D341Med (cell line): Measurements from ENCODE around the gene STX18.
A peak's percentile ranks its signal among the peaks of the same experiment; 100 is the strongest.
"Not testable (repeated sequence)": the region's sequence is repeated elsewhere in the genome, so short reads cannot be mapped to it uniquely, and the experiment has no call there.

ENCODE experiments used
- DNase-seq: peaks from one replicate; pipeline ENCODE4 v3.0.0; 2012; ENCODE audit warnings: low spot score

Gene STX18

DNA sequence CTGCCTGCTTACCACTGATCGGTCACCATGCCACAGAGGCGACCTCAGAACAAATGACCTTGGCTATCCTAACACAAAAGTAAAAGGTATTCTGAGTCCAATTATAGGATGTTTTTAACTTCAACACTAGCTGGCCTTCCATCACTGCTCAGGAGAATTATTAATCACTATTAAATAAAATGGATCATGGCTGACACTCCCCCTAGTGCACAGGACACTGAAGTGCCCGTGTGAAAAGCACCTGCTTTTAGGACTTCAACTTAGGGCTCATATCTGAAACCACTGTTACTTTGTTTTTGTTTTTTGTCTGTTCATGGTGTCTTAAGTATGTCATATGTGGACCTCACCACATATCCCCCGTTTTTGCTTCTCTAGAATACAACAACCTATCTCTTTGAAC is 33.9 kb downstream of the STX18 start:
- DNase-seq: peak; percentile 59

DNA sequence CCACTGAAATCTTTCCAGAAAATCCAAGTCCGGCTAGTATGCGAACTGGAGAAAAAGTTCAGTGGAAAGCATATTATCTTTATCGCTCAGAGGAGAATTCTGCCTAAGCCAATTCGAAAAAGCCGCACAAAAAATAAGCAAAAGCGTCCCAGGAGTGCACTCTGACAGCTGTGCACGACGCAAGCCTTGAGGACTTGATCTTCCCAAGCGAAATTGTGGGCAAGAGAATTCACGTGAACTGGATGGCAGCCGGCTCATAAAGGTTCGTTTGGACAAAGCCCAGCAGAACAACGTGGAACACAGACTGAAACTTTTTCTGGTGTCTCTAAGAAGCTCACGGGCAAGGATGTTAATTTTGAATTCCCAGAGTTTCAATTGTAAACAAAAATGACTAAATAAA is 34.4 kb downstream of the STX18 start:
- no peak for DNase-seq

DNA sequence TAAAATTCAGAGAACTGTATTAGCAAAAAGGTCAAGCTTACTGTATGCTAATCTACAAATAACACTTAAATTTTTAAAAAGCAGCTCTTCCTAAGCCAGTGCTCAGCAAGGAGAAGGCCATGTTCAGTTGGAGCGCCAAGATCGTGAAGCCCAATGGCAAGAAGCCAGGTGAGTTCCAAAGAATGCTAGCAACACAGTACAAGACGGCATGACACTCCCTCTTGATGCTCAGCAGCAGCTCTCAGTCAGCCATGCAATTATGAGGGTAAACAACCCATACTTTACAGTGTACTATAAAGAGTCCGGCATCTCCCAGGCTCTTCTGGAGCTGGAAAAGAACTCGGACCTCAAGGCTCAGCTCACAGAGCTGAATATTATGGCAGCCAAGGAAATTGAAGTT is 34.9 kb downstream of the STX18 start:
- DNase-seq: no peak

DNA sequence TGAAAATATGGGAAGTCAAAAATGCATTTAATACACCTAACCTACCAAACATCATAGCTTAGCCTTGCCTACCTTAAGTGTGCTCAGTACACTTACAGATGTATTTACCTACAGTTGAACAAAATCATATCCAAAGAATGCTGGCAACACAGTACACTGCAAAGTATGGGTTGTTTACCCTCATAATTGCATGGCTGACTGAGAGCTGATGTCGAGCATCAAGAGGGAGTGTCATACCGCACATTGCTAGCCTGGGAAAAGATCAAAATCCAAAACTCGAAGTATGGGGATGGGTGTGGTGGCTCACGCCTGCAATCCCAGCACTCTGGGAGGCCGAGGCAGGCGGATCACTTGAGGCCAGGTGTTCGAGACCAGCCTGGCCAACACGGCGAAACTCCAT is 36.6 kb downstream of the STX18 start:
- DNase-seq: not testable (repeated sequence)

DNA sequence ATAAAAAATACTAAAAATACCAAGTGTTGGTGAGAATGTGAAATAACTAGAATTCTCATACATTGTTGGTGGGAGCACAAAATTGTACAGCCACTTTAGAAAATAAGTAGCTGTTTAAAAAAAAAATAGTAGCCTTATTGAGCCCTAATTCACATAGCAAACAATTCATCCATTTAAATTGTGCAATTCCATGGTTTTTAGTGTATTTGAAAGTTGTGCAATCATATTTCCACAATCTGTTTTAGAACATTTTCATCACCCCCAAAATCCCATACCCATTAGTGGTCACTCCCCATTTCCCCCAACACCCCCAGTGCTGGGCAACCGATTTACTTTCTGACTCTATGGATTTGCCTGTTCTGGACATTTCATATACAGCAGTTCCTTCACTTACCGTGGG is 37.1 kb downstream of the STX18 start:
- no peak for DNase-seq

DNA sequence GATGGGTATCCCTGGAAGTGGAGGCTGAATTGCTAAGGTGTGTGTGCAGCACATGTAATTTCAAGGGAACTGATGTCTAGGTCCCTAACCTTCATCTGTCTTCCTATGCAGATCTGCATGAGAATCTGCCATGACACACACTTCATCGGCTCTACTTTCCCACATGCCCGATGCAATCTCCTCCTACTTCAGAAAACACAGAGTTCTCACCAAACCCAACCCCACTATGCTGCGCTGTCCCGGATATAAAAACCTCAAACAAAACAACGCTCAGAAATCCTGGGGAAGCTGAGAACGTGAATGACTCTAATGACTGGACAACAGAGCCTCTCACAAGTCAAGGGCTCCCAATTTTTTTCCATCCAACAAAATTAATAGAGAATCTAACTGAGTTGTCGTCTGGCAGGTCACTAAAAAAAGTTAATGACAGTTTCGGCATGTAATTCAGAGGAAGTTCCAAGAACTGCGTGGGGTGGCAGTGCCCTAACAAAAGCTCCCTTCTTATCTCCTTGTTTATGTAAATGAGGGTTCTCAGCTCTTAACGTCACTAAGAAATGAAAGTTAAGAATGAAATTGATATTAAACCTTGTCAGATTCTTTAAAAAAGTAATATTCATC is 39.0 kb downstream of the STX18 start:
- no peak for DNase-seq

GRCh38 chr4:4501679-4502078 is 40.2 kb downstream of the STX18 start:
- DNase-seq: no peak

GRCh38 chr4:4499438-4500123 is 42.3 kb downstream of the STX18 start:
- DNase-seq: no peak

DNA sequence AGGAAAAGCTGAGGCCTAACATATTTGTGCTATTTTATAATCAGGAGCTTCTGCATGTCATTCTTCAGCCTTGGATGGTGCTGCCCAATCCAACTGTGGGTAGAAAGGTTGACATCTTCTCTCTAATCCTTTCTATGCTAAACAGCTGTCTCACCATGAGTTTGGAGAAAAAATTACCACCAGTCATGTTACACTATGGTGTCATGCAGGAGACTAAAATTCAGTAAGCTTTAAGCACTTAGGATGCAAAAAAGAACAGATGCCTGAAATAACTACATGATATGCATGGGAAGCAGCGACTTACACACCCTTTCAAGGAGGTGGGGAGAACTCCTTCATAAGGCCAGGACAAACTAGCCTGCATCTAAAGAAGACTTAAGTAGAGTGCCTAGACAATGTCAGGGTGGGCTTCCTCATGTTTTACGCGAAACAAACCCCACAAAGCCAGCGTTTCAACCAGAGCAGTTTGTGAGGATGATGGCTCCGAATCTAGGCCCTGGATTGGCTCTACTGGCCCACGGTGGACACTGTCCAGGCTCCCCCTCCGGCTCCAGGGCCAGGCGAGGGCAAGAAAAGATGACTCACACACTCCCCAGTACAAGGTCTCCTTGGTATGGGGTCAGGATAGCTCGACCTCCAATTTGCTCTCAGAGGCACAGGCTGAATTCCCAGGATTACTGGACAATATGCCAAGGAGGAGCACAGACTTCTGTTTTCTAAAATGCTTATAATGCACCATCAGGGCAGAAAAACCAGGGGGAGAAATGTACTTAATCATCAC is 45.1 kb downstream of the STX18 start:
- no peak for DNase-seq

DNA sequence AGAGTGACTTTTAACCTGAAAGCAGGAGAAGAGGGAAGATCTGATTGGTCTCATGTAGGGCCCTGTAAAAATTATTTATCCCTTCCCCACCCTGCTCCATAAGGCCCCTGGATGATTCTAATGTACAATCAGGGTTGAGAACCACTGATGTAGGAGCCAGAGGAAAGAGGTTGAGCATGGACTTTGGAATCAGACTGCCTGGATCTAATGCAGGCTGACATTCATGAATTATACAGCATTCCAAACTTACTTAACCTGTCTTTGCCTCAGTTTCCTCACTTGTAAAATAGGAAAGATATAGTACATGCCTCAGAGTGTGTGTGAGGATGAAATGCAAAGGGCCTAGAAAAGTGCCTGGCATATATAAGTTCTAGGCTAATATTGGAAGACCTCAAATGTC is 47.0 kb downstream of the STX18 start:
- no peak for DNase-seq

GRCh38 chr4:4492161-4492847 is 49.5 kb downstream of the STX18 start:
- no peak for DNase-seq

DNA sequence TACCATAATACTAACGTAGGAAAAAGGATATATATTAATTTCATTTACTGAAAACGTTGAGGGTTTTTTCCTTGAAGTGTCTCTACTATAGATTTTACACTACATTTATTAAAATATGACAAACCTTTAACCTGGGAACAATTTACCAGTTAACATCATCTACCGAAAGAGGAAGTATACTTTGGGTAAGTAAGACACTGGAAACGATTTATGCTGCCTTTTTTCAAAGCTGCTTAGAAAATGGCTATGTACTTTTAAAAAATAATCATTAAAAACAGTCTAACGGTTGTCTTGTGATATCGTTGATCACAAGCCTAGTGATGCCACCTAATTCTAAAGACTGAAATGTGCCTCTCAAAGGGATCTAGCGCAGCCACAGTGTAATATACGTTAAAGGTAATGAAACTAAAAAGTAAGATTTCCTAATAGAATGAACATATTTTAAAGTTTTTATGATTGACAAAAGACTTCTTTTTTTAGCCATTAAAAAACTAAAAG is 50.4 kb downstream of the STX18 start:
- DNase-seq: no peak

DNA sequence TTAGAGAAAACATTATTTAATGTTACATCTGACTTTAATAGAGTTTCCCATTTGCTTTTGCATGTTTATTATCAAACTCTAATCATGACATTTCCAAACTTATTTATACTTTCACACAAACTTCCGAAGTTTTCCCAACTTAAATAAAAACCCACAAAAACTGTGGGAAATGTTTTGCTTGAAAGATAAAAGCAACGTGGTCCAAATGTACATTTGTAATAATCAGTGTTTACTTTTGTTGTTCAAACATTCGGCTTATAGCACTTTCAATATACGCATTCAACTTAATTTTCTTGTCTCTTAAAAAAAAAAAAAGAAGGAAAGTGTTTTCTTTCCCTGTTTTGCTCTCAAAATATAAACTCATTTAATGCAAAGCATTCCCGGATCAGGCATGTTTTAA is 51.0 kb downstream of the STX18 start:
- DNase-seq: no peak

GRCh38 chr4:4490041-4490440 is 51.8 kb downstream of the STX18 start:
- DNase-seq: no peak

DNA sequence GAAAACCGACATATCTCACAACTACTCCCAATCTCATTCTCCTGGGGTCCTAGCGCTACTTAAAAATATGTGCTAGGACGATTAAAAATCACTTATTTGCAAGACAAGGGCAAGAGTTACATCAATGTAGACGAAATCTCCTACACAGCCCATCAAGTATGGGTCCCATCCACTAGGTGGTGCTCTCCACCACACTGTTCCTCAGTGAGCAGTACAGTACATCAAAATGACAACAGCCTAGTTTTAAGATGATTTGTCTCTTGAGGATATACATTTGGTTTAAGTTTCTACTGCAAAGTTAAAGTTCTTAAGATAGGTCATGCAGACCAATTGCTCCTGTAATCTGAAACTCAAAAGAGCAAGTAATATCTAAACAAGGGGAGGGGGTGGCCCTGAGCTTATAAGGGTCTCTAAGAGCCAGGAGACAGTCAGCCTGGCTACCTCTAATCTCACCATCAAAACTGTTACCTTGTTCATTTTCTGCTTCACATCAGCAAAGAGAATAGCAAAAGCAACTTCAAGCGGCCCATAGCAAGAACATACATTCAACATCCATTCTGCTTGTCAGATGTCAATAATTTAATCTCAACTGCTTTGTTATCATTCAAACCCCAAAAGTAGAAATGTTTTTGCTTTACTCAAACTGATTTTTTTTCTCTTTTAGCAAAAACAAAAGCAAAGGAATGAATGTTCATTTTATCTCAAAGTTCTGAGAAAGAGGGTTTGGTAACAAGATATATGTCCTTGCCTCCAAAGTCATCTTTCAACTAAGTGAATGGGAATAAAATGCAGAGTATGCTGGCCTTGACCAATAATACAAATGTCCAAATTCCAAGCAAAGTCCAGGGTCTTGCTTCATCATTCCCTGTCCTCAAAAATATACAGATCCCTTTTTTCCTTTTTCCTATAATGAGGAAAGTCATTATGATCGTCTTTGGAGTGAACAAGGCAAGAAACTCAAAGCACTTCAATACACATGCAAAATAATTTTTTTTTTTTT is 53.1 kb downstream of the STX18 start:
- DNase-seq: peak; percentile 74

- DNase-seq: no peak
Measured at GRCh38 chr4:4486969-4487368, 54.9 kb downstream of the STX18 start.

- DNase-seq: no peak
Measured at GRCh38 chr4:4485806-4486205, 56.0 kb downstream of the STX18 start.

- DNase-seq: no peak
Measured at GRCh38 chr4:4481399-4481994, 60.4 kb downstream of the STX18 start.

GRCh38 chr4:4480685-4481398 is 61.0 kb downstream of the STX18 start:
- DNase-seq: peak; percentile 59

- DNase-seq: no peak
Measured at GRCh38 chr4:4480205-4480604, 61.6 kb downstream of the STX18 start.
